SK-N-SH treated with all-trans-retinoic acid at 6 μM for 48 hours (cell line): ENCODE data around the gene MTA3.

Experiments
- ATAC-seq: fragments of 200-7000 bp; cut with Tn5 transposase; 3 replicates; pipeline ENCODE4 v1.9.1; 2020; ENCODE audit warnings: mild to moderate bottlenecking, moderate library complexity
- ARNTL ChIP-seq: fragments of 450-650 bp; formaldehyde crosslinking; IDR thresholded peaks from 2 replicates; pipeline ENCODE4 v1.5.0; 2020; ENCODE audit warnings: low read depth, mild to moderate bottlenecking, moderate library complexity, borderline replicate concordance
- BACH2 ChIP-seq: fragments of 250-450 bp; sonication (Bioruptor Pico); IDR thresholded peaks from 2 replicates; pipeline ENCODE4 v1.9.0; 2021; ENCODE audit warnings: mild to moderate bottlenecking, borderline replicate concordance
- CSDC2 ChIP-seq: fragments of 250-450 bp; sonication (Bioruptor Pico); IDR thresholded peaks from 2 replicates; pipeline ENCODE4 v1.5.0; 2020; ENCODE audit warnings: mild to moderate bottlenecking, moderate library complexity
- ESRRG ChIP-seq: fragments of 250-450 bp; sonication (Bioruptor Pico); IDR thresholded peaks from 2 replicates; pipeline ENCODE4 v1.6.1; 2021; ENCODE audit warnings: mild to moderate bottlenecking
- GLIS3 ChIP-seq: fragments of 250-450 bp; sonication (Bioruptor Pico); IDR thresholded peaks from 2 replicates; pipeline ENCODE4 v1.5.0; 2020; ENCODE audit warnings: mild to moderate bottlenecking, moderate library complexity
- ISL1 ChIP-seq: fragments of 250-450 bp; sonication (Bioruptor Pico); IDR thresholded peaks from 2 replicates; pipeline ENCODE4 v2.1.2; 2022; ENCODE audit warnings: mild to moderate bottlenecking, moderate library complexity
- OSR1 ChIP-seq: fragments of 250-450 bp; sonication (Bioruptor Pico); IDR thresholded peaks from 2 replicates; pipeline ENCODE4 v1.8.0; 2022; ENCODE audit warnings: moderate library complexity, mild to moderate bottlenecking, inconsistent platforms
- PPARA ChIP-seq: fragments of 250-450 bp; sonication (Bioruptor Pico); IDR thresholded peaks from 2 replicates; pipeline ENCODE4 v1.5.0; 2020; ENCODE audit warnings: mild to moderate bottlenecking, borderline replicate concordance
- RARB ChIP-seq: fragments of 250-450 bp; sonication (Bioruptor Pico); IDR thresholded peaks from 2 replicates; pipeline ENCODE4 v1.8.0; 2021; ENCODE audit warnings: mild to moderate bottlenecking, moderate library complexity
- SNAI2 ChIP-seq: fragments of 250-450 bp; sonication (Bioruptor Pico); IDR thresholded peaks from 2 replicates; pipeline ENCODE4 v1.5.0; 2020; ENCODE audit warnings: mild to moderate bottlenecking, moderate library complexity
- TCF4 ChIP-seq: fragments of 250-450 bp; sonication (Bioruptor Pico); IDR thresholded peaks from 2 replicates; pipeline ENCODE4 v1.8.0; 2021; ENCODE audit warnings: mild to moderate bottlenecking, moderate library complexity, borderline replicate concordance
- TOX ChIP-seq: fragments of 250-450 bp; sonication (Bioruptor Pico); IDR thresholded peaks from 2 replicates; pipeline ENCODE4 v1.8.0; 2021; ENCODE audit warnings: mild to moderate bottlenecking, moderate library complexity, borderline replicate concordance
- ZC3H10 ChIP-seq: fragments of 250-450 bp; sonication (Bioruptor Pico); IDR thresholded peaks from 2 replicates; pipeline ENCODE4 v1.5.1; 2021; ENCODE audit warnings: mild to moderate bottlenecking, moderate library complexity
- ZFP3 ChIP-seq: fragments of 250-450 bp; sonication (Bioruptor Pico); IDR thresholded peaks from 2 replicates; pipeline ENCODE4 v1.5.0; 2020; ENCODE audit warnings: mild to moderate bottlenecking, moderate library complexity
- ZNF70 ChIP-seq: fragments of 450-650 bp; formaldehyde crosslinking; IDR thresholded peaks from 2 replicates; pipeline ENCODE4 v1.5.0; 2020; ENCODE audit warnings: mild to moderate bottlenecking, moderate library complexity
- TF ChIP-seq, protein P1 (sequence below): fragments of 250-450 bp; sonication (Bioruptor Pico); IDR thresholded peaks from 2 replicates; pipeline ENCODE4 v1.5.0; 2020; ENCODE audit warnings: mild to moderate bottlenecking, moderate library complexity
- TF ChIP-seq, protein P2 (sequence below): fragments of 250-450 bp; sonication (Bioruptor Pico); IDR thresholded peaks from 2 replicates; pipeline ENCODE4 v1.5.1; 2021; ENCODE audit warnings: mild to moderate bottlenecking, moderate library complexity
- TF ChIP-seq, protein P3 (sequence below): fragments of 250-450 bp; sonication (Bioruptor Pico); IDR thresholded peaks from 2 replicates; pipeline ENCODE4 v1.5.1; 2020; ENCODE audit warnings: low read depth, mild to moderate bottlenecking, moderate library complexity
- TF ChIP-seq, protein P4 (sequence below): fragments of 250-450 bp; sonication (Bioruptor Pico); IDR thresholded peaks from 2 replicates; pipeline ENCODE4 v1.8.0; 2020; ENCODE audit warnings: mild to moderate bottlenecking, moderate library complexity, borderline replicate concordance

Gene MTA3

DNA sequence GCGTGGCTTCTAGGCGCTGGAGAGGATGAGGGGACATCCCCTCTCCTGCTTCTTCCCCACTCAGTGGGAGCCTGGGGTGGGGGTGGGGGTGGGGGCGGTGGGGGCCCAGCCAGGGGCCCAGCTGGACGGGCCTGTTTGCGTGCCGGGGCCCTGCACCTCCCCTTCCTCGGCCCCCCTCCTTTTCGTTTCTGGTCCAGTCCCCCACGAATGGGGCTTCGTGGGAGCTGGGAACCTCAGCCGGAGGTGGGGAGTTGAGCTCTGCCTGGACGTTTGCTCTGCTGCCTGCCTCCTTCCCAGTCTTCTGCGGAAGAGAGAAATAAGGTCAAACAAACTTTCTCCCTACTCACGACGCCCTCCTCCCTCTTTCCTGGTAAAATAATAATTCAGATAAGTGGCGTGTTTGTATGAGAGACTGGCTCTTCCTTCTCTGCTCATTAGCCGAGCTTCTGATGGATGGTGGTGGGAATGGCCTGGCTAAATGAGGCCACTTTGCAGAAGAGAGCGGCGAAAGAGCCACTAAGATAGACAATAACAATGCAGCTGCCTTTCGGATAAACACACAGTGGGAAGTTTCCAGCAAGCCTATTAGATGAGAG is 782 bp downstream of the MTA3 start (continued):
- TF ChIP-seq PPARA: no peak
- TF ChIP-seq, protein P1, sequence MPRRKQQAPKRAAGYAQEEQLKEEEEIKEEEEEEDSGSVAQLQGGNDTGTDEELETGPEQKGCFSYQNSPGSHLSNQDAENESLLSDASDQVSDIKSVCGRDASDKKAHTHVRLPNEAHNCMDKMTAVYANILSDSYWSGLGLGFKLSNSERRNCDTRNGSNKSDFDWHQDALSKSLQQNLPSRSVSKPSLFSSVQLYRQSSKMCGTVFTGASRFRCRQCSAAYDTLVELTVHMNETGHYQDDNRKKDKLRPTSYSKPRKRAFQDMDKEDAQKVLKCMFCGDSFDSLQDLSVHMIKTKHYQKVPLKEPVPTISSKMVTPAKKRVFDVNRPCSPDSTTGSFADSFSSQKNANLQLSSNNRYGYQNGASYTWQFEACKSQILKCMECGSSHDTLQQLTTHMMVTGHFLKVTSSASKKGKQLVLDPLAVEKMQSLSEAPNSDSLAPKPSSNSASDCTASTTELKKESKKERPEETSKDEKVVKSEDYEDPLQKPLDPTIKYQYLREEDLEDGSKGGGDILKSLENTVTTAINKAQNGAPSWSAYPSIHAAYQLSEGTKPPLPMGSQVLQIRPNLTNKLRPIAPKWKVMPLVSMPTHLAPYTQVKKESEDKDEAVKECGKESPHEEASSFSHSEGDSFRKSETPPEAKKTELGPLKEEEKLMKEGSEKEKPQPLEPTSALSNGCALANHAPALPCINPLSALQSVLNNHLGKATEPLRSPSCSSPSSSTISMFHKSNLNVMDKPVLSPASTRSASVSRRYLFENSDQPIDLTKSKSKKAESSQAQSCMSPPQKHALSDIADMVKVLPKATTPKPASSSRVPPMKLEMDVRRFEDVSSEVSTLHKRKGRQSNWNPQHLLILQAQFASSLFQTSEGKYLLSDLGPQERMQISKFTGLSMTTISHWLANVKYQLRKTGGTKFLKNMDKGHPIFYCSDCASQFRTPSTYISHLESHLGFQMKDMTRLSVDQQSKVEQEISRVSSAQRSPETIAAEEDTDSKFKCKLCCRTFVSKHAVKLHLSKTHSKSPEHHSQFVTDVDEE (CRISPR knock-in tag): no peak

DNA sequence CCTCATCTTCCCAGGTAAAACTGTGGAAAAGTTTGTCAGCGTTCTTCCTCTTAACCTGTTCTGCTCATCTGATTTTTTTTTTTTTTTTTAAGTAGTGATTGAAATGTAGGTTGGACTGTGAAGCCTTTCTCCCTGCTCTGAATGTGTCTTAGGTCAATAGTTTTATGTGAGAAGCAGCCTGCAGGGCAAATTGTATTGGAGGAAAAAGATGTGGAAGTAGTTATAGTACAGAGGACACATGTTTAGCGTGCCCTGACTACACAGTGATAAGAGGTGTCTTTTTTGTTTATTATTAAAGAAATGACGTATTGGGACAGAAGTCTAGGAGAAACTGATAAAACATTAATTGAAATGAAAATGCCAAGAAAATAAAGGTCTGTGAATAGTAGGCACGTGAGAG is 1.5 kb downstream of the MTA3 start:
- TF ChIP-seq, protein P2, sequence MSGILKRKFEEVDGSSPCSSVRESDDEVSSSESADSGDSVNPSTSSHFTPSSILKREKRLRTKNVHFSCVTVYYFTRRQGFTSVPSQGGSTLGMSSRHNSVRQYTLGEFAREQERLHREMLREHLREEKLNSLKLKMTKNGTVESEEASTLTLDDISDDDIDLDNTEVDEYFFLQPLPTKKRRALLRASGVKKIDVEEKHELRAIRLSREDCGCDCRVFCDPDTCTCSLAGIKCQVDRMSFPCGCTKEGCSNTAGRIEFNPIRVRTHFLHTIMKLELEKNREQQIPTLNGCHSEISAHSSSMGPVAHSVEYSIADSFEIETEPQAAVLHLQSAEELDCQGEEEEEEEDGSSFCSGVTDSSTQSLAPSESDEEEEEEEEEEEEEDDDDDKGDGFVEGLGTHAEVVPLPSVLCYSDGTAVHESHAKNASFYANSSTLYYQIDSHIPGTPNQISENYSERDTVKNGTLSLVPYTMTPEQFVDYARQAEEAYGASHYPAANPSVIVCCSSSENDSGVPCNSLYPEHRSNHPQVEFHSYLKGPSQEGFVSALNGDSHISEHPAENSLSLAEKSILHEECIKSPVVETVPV (CRISPR knock-in tag): no peak
- no peak for TF ChIP-seq PPARA
- no peak for TF ChIP-seq ARNTL
- TF ChIP-seq OSR1 (CRISPR knock-in tag): no peak
- no peak for TF ChIP-seq TOX (CRISPR knock-in tag)
- no peak for TF ChIP-seq ESRRG (CRISPR knock-in tag)
- no peak for TF ChIP-seq BACH2
- TF ChIP-seq ZC3H10 (CRISPR knock-in tag): no peak
- TF ChIP-seq RARB: no peak
- TF ChIP-seq TCF4: no peak
- TF ChIP-seq ZFP3 (CRISPR knock-in tag): no peak
- no peak for TF ChIP-seq ZNF70 (CRISPR knock-in tag)
- TF ChIP-seq ISL1: no peak
- TF ChIP-seq, protein P3, sequence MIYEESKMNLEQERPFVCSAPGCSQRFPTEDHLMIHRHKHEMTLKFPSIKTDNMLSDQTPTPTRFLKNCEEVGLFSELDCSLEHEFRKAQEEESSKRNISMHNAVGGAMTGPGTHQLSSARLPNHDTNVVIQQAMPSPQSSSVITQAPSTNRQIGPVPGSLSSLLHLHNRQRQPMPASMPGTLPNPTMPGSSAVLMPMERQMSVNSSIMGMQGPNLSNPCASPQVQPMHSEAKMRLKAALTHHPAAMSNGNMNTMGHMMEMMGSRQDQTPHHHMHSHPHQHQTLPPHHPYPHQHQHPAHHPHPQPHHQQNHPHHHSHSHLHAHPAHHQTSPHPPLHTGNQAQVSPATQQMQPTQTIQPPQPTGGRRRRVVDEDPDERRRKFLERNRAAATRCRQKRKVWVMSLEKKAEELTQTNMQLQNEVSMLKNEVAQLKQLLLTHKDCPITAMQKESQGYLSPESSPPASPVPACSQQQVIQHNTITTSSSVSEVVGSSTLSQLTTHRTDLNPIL (CRISPR knock-in tag): no peak
- TF ChIP-seq SNAI2 (CRISPR knock-in tag): no peak
- TF ChIP-seq GLIS3: no peak
- TF ChIP-seq CSDC2 (CRISPR knock-in tag): no peak
- TF ChIP-seq, protein P4, sequence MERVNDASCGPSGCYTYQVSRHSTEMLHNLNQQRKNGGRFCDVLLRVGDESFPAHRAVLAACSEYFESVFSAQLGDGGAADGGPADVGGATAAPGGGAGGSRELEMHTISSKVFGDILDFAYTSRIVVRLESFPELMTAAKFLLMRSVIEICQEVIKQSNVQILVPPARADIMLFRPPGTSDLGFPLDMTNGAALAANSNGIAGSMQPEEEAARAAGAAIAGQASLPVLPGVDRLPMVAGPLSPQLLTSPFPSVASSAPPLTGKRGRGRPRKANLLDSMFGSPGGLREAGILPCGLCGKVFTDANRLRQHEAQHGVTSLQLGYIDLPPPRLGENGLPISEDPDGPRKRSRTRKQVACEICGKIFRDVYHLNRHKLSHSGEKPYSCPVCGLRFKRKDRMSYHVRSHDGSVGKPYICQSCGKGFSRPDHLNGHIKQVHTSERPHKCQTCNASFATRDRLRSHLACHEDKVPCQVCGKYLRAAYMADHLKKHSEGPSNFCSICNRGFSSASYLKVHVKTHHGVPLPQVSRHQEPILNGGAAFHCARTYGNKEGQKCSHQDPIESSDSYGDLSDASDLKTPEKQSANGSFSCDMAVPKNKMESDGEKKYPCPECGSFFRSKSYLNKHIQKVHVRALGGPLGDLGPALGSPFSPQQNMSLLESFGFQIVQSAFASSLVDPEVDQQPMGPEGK (CRISPR knock-in tag): no peak
- ATAC-seq: peak; percentile 38

DNA sequence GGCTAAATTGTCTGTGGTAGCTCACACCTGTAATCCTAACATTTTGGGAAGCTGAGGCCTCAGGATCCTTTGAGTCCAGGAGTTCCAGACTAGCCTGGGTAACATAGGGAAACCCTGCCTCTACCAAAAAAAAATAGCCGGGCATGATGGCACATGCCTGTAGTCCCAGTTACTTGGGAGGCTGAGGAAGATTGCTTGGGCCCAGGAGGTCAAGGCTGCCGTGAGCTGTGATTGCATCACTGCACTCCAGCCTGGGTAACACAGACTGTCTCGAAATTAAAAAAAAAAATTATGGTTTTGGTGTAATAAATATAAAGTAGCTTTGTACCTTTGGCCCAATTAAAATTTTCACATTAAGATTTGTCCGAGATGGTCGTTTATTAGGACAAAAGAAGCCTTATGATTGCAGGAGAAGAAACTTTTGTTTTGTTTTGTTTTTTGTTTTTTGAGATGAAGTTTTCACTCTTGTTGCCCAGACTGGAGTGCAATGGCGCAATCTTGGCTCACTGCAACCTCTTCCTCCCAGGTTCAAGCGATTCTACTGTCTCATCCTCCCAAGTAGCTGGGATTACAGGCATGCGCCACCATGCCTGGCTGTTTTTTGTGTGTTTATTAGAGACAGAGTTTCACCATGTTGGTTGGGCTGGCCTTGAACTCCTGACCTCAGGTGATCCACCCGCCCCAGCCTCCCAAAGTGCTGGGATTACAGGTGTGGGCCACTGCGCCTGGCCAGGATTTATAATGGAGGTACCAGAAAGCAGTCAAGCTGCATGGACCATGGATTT is 4.1 kb downstream of the MTA3 start:
- TF ChIP-seq CSDC2 (CRISPR knock-in tag): no peak
- no peak for TF ChIP-seq ISL1
- TF ChIP-seq, protein P3 (CRISPR knock-in tag): no peak
- ATAC-seq: no peak

DNA sequence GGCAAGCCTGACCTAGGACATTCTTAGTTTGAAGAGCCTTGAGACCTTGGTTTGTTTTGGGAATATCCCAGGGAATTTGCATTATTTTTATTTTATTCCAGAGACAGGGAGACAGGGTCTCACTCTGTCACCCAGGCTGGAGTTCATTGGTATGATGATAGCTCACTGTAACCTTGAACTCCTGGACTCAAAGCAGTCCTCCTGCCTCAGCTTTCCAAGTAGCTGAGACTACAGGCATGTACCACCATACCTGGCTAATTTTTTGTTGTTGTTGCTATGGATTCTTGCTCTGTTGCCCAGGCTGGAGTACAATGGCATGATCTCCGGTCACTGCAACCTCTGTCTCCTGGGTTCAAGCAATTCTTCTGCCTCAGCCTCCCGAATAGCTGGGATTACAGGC is 4.8 kb downstream of the MTA3 start:
- TF ChIP-seq, protein P1 (CRISPR knock-in tag): no peak
- TF ChIP-seq ESRRG (CRISPR knock-in tag): no peak

More for the DNA sequence above, 4.8 kb downstream of the MTA3 start:
- no peak for ATAC-seq
